ENCODE results near the gene MUC12. TPM values are rescaled to one million over a fixed set of nuclear protein-coding genes. Genes with fewer than 3 reads are reported as not detected.

Gene MUC12
- total and polyA plus RNA-seq, 2 of the 13 experiments (the other 11 are each of a cell fraction or from before 2014, with no cell fraction given) = not detected

DNA sequence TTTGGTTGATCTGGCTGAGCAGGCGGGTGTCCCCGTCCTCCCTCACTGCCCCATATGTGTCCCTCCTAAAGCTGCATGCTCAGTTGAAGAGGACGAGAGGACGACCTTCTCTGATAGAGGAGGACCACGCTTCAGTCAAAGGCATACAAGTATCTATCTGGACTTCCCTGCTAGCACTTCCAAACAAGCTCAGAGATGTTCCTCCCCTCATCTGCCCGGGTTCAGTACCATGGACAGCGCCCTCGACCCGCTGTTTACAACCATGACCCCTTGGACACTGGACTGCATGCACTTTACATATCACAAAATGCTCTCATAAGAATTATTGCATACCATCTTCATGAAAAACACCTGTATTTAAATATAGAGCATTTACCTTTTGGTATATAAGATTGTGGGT, 89.0 kb downstream of the MUC12 start (continued):
- TF ChIP-seq ZSCAN9 (CRISPR knock-in tag; IDR thresholded peaks at IDR 0.05; ENCODE audit: borderline replicate concordance) = peak; percentile 98
- TF ChIP-seq ZNF784 (CRISPR knock-in tag; IDR thresholded peaks at IDR 0.05; ENCODE audit: borderline replicate concordance) = no peak
- peak; percentile 42; the same call in 1 of the 2 replicates for TF ChIP-seq ZBTB21 (CRISPR knock-in tag; IDR thresholded peaks at IDR 0.05)
- no peak for TF ChIP-seq THYN1 (CRISPR knock-in tag; IDR thresholded peaks at IDR 0.05; ENCODE audit: borderline replicate concordance, low read depth)
- TF ChIP-seq ZNF160 (CRISPR knock-in tag; IDR thresholded peaks at IDR 0.05) = peak; percentile 82; the same call in 1 of the 2 replicates
- TF ChIP-seq ZFP1 (CRISPR knock-in tag; IDR thresholded peaks at IDR 0.05) = no peak
- no peak for TF ChIP-seq ZNF275 (CRISPR knock-in tag; IDR thresholded peaks at IDR 0.05; ENCODE audit: borderline replicate concordance)
- TF ChIP-seq PCBP1 (IDR thresholded peaks at IDR 0.05; ENCODE audit: borderline replicate concordance, low read depth, low read length) = no peak
- TF ChIP-seq ZFAT (CRISPR knock-in tag; conservative IDR thresholded peaks at IDR 0.05) = no peak
- no peak for TF ChIP-seq DNMT1 (CRISPR knock-in tag; IDR thresholded peaks at IDR 0.05)
- TF ChIP-seq ZNF768 (CRISPR knock-in tag; IDR thresholded peaks at IDR 0.05) = no peak
- TF ChIP-seq ZNF678 (CRISPR knock-in tag; IDR thresholded peaks at IDR 0.05) = peak; percentile 73; the same call in 1 of the 2 replicates
- TF ChIP-seq, protein P1, sequence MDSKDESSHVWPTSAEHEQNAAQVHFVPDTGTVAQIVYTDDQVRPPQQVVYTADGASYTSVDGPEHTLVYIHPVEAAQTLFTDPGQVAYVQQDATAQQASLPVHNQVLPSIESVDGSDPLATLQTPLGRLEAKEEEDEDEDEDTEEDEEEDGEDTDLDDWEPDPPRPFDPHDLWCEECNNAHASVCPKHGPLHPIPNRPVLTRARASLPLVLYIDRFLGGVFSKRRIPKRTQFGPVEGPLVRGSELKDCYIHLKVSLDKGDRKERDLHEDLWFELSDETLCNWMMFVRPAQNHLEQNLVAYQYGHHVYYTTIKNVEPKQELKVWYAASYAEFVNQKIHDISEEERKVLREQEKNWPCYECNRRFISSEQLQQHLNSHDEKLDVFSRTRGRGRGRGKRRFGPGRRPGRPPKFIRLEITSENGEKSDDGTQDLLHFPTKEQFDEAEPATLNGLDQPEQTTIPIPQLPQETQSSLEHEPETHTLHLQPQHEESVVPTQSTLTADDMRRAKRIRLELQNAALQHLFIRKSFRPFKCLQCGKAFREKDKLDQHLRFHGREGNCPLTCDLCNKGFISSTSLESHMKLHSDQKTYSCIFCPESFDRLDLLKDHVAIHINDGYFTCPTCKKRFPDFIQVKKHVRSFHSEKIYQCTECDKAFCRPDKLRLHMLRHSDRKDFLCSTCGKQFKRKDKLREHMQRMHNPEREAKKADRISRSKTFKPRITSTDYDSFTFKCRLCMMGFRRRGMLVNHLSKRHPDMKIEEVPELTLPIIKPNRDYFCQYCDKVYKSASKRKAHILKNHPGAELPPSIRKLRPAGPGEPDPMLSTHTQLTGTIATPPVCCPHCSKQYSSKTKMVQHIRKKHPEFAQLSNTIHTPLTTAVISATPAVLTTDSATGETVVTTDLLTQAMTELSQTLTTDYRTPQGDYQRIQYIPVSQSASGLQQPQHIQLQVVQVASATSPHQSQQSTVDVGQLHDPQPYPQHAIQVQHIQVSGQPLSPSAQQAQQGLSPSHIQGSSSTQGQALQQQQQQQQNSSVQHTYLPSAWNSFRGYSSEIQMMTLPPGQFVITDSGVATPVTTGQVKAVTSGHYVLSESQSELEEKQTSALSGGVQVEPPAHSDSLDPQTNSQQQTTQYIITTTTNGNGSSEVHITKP (CRISPR knock-in tag; IDR thresholded peaks at IDR 0.05; ENCODE audit: low read depth) = peak; percentile 61; the same call in 1 of the 2 replicates
- no peak for TF ChIP-seq MAX (IDR thresholded peaks at IDR 0.05)
- TF ChIP-seq RFX3 (CRISPR knock-in tag; IDR thresholded peaks at IDR 0.05) = 0 out of 2 replicates have a peak, but pooled peaks have one; percentile 28
- TF ChIP-seq, protein P2, sequence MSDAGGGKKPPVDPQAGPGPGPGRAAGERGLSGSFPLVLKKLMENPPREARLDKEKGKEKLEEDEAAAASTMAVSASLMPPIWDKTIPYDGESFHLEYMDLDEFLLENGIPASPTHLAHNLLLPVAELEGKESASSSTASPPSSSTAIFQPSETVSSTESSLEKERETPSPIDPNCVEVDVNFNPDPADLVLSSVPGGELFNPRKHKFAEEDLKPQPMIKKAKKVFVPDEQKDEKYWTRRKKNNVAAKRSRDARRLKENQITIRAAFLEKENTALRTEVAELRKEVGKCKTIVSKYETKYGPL (CRISPR knock-in tag; IDR thresholded peaks at IDR 0.05) = peak; percentile 66; the same call in 1 of the 2 replicates
- TF ChIP-seq REST (IDR thresholded peaks at IDR 0.05; ENCODE audit: borderline replicate concordance in 1 of 2, low read depth in 1 of 2, low read length in 2 of 2) = peak in 1 of 2 experiments; percentile 100
- no peak for TF ChIP-seq ZNF317 (CRISPR knock-in tag; IDR thresholded peaks at IDR 0.05)
- peak; percentile 53 for TF ChIP-seq FOSL2 (CRISPR knock-in tag; IDR thresholded peaks at IDR 0.05)
- TF ChIP-seq ZNF605 (CRISPR knock-in tag; IDR thresholded peaks at IDR 0.05) = peak; percentile 71; the same call in 1 of the 2 replicates

Data from HepG2 (cell line).